Measurements from ENCODE around the gene PIGU. TPM values are rescaled to one million over a fixed set of nuclear protein-coding genes. Genes with fewer than 3 reads are reported as not detected.

Gene PIGU
- total RNA-seq, 6 experiments from 2014 or later = 4.0 to 14.9 (median 7.3) TPM

DNA sequence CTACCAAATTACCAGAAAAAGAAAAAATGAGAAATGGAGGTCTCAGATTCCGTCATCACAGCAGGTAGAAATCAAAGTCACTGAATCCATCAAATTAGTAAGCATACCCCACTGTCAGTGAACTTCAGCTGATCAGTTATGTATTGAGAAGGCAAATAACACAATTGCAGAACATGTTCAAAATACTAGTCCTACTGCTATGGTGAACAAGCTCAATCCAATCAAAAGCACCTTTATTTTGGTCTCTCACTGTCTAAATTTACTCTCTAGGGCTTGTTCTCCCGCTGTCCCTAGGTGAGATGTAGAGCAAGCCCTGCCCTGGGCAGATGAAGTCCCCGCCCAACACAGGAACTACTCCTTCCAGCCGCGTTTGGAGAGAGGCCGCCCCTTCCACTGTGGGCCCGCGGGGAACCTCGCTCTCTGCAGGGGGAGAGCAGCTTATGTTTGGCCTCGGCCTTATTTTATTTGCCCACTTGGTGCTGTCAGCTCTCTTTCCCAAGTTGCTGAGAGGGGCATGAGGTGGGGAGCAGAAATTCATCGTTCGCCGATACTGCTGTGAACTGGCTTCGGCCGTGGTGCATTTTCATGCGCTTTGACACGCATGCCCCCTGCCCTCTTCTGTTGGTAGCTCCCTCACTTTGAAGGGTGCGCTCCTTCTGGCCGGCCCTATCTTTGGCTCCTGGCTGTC is 132.6 kb downstream of the PIGU start:
- DNase-seq (no peak), ATAC-seq (peak in 3 of 4 donors; percentile 22 to 31 (median 30))
- peaks cover 0 to under 1% (median 0%) of the 10 kb centered on the region in 4 donors for H3K4me1 ChIP-seq
- peaks cover 0 to 21% (median 9%) of the 10 kb centered on the region in 4 donors for H3K36me3 ChIP-seq
- TF ChIP-seq POLR2A (IDR thresholded peaks at IDR 0.05) = no peak
- TF ChIP-seq, protein P1, sequence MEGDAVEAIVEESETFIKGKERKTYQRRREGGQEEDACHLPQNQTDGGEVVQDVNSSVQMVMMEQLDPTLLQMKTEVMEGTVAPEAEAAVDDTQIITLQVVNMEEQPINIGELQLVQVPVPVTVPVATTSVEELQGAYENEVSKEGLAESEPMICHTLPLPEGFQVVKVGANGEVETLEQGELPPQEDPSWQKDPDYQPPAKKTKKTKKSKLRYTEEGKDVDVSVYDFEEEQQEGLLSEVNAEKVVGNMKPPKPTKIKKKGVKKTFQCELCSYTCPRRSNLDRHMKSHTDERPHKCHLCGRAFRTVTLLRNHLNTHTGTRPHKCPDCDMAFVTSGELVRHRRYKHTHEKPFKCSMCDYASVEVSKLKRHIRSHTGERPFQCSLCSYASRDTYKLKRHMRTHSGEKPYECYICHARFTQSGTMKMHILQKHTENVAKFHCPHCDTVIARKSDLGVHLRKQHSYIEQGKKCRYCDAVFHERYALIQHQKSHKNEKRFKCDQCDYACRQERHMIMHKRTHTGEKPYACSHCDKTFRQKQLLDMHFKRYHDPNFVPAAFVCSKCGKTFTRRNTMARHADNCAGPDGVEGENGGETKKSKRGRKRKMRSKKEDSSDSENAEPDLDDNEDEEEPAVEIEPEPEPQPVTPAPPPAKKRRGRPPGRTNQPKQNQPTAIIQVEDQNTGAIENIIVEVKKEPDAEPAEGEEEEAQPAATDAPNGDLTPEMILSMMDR (IDR thresholded peaks at IDR 0.05) = no peak
- intact Hi-C loops (cut with DNase I) = loop anchor here in 1 of 2 donors (10.0 kb wide), 1 partner anchor 161 kb away; the partner anchor contains the start of gene TP53INP2
- no peak overlapping the region for H3K27ac ChIP-seq
- 50% methylated on average over 4 of the region's 19 CpGs for WGBS (ENCODE audit: insufficient coverage, low coverage, low lambda C conversion rate, missing lambda C conversion rate)
- H3K4me3 ChIP-seq = no peak overlapping the region
- no peaks in the 10 kb centered on the region for H3K27me3 ChIP-seq
- H3K9me3 ChIP-seq = no peaks in the 10 kb centered on the region

DNA sequence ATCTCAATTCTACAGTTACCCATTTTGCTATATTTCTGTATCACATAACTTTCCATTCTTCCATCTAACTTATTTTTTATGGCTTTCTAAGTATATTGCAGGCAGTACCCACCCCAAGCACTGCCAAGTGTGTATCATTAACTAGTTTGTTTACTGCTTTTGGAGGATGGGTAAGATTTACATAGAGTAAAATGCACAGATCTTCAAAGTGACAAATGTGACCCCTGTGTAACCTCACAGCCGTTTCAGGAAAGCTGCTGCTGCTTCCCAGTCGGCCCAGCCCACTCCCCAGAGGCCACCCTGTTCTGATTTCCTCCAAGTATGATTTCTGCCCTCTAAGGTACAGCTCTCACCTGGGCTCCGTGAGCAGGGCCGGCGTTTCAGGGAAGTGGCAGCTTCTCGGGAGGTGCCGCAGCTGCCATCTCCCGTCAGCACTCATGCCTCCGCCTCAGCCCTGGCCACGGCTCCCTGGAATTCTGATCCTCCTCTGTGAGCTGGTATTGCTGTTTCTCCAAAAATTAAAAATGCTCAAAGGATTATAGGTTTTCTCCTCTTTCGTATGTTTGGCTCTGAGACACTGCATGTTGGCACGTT is 133.3 kb downstream of the PIGU start:
- 59% methylated on average over 5 of the region's 12 CpGs for whole genome bisulfite sequencing (ENCODE audit: insufficient coverage, low coverage, low lambda C conversion rate, missing lambda C conversion rate)
- ATAC-seq = no peak
- no peak overlapping the region for H3K4me3 ChIP-seq
- no peak for TF ChIP-seq POLR2A (IDR thresholded peaks at IDR 0.05)
- TF ChIP-seq, protein P1 (IDR thresholded peaks at IDR 0.05) = no peak
- H3K36me3 ChIP-seq = peaks cover 0 to 22% (median 11%) of the 10 kb centered on the region in 4 donors
- H3K4me1 ChIP-seq = peaks cover 0 to 6% (median 2%) of the 10 kb centered on the region in 4 donors
- no peak overlapping the region for H3K27ac ChIP-seq
- no peaks in the 10 kb centered on the region for H3K27me3 ChIP-seq
- intact Hi-C loops (cut with DNase I) = loop anchor here in 1 of 2 donors (10.0 kb wide), 1 partner anchor 161 kb away; the partner anchor contains the start of gene TP53INP2
- no peaks in the 10 kb centered on the region for H3K9me3 ChIP-seq
- DNase-seq = no peak

DNA sequence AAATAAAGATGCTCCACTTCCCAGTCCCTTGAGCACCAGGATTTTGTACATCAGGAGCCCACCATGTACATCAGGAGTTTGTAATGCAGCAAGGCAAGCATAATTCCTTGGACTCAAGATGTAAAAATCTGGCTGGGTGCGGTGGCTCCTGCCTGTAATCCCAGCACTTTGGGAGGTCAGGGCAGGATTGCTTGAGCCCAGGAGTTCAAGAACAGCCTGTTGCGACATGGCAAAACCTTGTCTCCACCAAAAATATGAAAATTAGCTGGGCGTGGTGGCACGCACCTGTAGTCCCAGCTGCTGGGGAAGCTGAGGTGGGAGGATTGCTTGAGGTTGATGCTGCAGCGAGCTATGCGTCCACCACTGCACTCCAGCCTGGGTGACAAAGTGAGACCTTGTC is 134.5 kb downstream of the PIGU start:
- peaks cover 0 to 22% (median 11%) of the 10 kb centered on the region in 4 donors for H3K36me3 ChIP-seq
- H3K27ac ChIP-seq = no peak overlapping the region
- no peak for DNase-seq
- peaks cover 0 to 6% (median 2%) of the 10 kb centered on the region in 4 donors for H3K4me1 ChIP-seq
- WGBS (ENCODE audit: insufficient coverage, low coverage, low lambda C conversion rate, missing lambda C conversion rate) = 100% methylated on average over 2 of the region's 6 CpGs
- TF ChIP-seq, protein P1 (IDR thresholded peaks at IDR 0.05) = no peak
- no peak for TF ChIP-seq POLR2A (IDR thresholded peaks at IDR 0.05)
- ATAC-seq = no peak
- H3K27me3 ChIP-seq = no peaks in the 10 kb centered on the region
- H3K4me3 ChIP-seq = no peak overlapping the region
- intact Hi-C loops (cut with DNase I) = loop anchor here in 1 of 2 donors (10.0 kb wide), 1 partner anchor 162 kb away; the partner anchor contains the start of gene TP53INP2
- H3K9me3 ChIP-seq = no peaks in the 10 kb centered on the region

DNA sequence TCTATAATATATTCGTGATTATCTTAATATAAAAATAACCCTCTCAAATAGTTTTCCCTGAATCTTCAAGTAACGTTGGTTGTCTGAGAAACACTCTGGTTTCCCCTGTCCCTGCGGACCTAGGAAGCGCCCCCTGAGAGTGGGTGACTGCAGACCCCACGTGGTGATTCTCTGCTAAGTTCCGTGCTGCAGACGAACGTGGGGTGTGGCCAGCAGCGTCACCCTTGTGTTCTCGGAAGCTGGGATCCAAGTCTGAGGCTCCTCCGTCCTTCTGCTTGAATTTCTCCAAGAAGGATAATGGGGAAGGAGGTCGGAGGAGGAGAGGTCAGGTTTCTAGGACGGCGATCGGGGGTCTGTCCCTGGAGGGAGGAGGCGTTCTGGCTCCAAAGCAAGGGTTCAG is 135.0 kb downstream of the PIGU start:
- no peak overlapping the region for H3K27ac ChIP-seq
- ATAC-seq = no peak
- DNase-seq = no peak
- intact Hi-C loops (cut with DNase I) = loop anchor here in 1 of 2 donors (10.0 kb wide), 1 partner anchor 163 kb away; the partner anchor contains the start of gene TP53INP2
- H3K36me3 ChIP-seq = peaks cover 0 to 25% (median 11%) of the 10 kb centered on the region in 4 donors
- H3K4me1 ChIP-seq = peaks cover 0 to 6% (median 2%) of the 10 kb centered on the region in 4 donors
- no peaks in the 10 kb centered on the region for H3K27me3 ChIP-seq
- no peaks in the 10 kb centered on the region for H3K9me3 ChIP-seq
- 61% methylated on average over 10 of the region's 16 CpGs for WGBS (ENCODE audit: insufficient coverage, low coverage, low lambda C conversion rate, missing lambda C conversion rate)
- H3K4me3 ChIP-seq = no peak overlapping the region
- TF ChIP-seq POLR2A (IDR thresholded peaks at IDR 0.05) = no peak
- TF ChIP-seq, protein P1 (IDR thresholded peaks at IDR 0.05) = no peak
